GM20000 (cell line): ENCODE results near the gene ZNF385D.

Source experiments
- DNase-seq: peaks from one replicate; pipeline ENCODE4 v3.0.0; 2012; ENCODE audit warnings: low spot score
- TF ChIP-seq, protein P1 (sequence below): IDR thresholded peaks from 2 replicates; pipeline ENCODE4 v1.5.1; 2012; ENCODE audit warnings: mild to moderate bottlenecking, control low read depth; ENCODE audit errors: extremely low read depth, missing control alignments

ZNF385D gene

DNA sequence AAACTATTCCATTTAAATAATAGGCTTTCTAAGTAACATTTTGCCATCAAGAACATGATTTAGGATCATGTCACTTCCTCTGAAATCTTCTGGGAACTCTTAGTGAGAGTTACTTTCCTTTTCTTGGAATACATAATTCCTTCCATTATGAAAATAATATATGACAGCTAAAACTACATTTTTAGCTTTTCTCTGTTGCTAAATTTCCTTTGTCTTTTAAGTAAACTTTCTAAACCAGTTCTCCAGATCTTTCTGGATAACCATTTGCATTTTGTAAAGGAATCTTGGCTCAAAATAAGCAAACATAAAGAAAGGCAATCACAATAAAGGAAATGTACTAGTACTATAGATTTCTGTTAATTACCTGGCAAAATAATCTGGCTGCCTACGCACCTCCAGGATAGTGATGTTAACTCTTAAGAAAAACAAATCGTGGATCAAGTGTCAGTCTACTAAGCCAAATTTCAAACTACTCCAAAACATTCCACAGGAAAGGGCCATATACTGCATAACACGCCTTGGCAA is 165.7 kb downstream of the ZNF385D start:
- TF ChIP-seq, protein P1, sequence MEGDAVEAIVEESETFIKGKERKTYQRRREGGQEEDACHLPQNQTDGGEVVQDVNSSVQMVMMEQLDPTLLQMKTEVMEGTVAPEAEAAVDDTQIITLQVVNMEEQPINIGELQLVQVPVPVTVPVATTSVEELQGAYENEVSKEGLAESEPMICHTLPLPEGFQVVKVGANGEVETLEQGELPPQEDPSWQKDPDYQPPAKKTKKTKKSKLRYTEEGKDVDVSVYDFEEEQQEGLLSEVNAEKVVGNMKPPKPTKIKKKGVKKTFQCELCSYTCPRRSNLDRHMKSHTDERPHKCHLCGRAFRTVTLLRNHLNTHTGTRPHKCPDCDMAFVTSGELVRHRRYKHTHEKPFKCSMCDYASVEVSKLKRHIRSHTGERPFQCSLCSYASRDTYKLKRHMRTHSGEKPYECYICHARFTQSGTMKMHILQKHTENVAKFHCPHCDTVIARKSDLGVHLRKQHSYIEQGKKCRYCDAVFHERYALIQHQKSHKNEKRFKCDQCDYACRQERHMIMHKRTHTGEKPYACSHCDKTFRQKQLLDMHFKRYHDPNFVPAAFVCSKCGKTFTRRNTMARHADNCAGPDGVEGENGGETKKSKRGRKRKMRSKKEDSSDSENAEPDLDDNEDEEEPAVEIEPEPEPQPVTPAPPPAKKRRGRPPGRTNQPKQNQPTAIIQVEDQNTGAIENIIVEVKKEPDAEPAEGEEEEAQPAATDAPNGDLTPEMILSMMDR: no peak

DNA sequence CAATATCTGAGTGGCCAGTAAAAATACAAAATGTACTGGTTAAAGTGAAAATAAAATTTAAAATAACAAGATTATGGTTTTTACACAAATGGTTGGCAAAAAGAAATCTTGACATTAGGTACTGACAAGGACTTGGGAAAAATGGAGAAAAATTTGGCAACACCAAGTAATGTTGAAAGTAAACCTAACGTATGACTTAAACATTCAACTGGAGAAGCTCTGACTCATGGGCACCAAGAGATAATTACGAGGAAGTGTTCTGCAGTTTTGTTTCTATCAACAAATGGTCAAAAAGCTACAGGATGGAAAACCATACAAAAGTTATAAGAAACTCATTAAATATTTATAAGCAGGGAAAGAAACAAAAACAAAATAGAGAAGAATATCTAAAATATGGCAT is 177.7 kb downstream of the ZNF385D start:
- TF ChIP-seq, protein P1: no peak
- no peak for DNase-seq

More for the DNA sequence above, 165.7 kb downstream of the ZNF385D start:
- DNase-seq: no peak

DNA sequence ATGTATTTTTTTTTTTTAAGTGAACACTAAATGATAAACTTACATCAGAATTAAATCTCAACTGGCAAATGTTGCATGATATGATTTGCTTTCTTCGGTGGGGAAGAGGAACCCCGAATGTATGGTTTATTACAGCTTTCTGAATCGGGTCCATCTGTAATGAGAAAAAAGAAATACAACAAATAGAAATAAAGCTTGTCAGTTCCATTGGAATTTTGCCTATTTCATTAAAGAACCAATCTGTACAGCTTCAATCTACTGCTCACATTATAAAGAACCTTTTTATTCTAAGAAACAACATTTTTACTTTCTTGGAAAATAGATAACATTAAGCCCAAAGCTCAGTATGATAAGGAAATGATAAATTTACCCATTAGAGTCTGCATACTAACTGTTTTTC is 186.5 kb downstream of the ZNF385D start:
- no peak for DNase-seq
- TF ChIP-seq, protein P1: no peak

DNA sequence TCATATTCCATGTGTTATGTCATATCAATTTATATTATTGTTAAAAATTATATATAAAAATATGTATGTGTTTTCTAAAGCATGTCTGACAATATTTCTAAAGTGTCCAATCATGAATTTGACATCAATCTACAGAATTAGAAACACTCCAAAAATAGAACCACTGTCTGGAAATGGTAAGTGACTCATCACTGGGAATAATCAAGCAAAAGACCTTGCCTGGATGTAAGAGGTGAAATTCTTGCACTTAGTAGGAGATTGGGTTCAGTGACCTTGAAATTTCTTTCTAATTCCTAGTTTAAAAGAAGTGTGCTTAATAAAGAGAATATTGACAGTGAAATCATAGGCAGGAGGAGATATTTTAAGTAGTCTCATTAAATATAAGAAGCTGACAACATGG is 188.8 kb downstream of the ZNF385D start:
- DNase-seq: no peak
- TF ChIP-seq, protein P1: no peak

DNA sequence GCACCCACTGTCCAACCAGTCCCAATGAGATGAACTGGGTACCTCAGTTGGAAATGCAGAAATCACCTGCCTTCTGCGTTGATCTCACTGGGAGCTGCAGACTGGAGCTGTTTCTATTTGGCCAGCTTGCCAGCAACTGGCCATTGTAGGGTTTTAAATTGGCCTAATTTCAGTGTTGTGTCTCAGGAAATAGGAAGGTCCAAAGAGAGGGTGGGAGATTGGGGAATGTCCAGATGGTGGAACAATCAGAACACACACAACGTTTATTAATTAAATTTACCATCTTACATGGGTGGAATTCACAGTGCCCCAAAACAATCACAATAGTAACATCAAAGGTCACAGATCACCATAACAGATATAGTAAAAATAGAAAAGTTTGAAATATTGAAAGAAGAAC is 189.5 kb downstream of the ZNF385D start:
- DNase-seq: no peak
- TF ChIP-seq, protein P1: no peak

DNA sequence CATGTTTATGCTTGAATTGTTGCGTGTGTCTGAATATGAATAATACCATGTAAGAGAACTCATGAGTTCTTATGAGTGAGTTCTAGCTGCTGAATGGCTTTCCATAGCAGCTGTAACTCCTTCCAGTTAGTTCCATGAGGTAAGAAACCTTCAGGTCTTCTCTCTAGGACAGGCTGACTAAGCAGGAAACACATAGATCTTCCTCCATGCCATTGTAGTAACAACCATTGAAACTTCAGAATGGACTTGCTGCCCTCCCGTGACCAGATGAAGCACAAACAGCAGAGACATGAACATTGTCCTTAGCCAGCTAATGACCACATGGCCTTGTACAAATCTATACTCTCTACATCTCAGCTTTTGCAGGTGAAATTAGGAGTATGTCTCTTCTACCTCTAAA is 200.0 kb downstream of the ZNF385D start:
- no peak for DNase-seq
- TF ChIP-seq, protein P1: no peak

DNA sequence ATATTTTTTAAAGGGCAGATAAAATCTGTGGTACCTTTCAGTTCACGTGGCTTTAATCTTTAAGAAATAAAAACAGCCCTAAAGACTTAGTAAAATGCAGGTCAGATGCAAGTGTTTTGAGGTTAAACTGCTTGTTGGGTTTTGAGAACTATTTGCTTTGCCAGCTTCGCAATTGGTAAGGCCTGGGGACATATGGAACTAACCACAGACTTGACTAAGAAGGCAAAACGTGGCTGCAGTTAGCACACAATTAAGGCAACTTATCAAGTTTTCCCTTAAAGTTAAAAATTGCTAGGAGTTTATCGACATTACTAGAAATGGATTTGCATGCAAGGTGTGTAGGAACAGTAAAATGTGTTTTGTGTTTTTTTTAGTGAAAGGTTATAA is 206.9 kb downstream of the ZNF385D start:
- DNase-seq: no peak
- TF ChIP-seq, protein P1: no peak
